GM12878 (cell line): ENCODE measurements around the gene TOR2A. TPM values are rescaled to one million over a fixed set of nuclear protein-coding genes. Genes with fewer than 3 reads are reported as not detected.

Experiments
- ATAC-seq: fragments of 200-7000 bp; cut with Tn5 transposase; 3 replicates; pipeline ENCODE4 v1.9.1; 2020; ENCODE audit warnings: mild to moderate bottlenecking, moderate library complexity
- BruUV-seq: library from RNA; stranded (reverse); fragments of 400-500 nt; replicated peaks from 2 replicates; lab custom pipeline; 2021; lab: Mats Ljungman, UMichigan
- CTCF ChIA-PET: fragments of 300-600 bp; sonication (Branson Sonifier 250); formaldehyde crosslinking; extraction: SDS; loops from one replicate; lab custom pipeline; 2021; ENCODE audit warnings: inconsistent platforms; lab: Yijun Ruan, JAX
- POLR2A ChIA-PET: fragments of 350-600 bp; formaldehyde crosslinking; extraction: SDS; loops from one replicate; lab custom pipeline; 2021; ENCODE audit warnings: inconsistent platforms; lab: Charles Lee
- RAD21 ChIA-PET: fragments of 300-600 bp; sonication (Branson Sonifier 250); formaldehyde crosslinking; loops from one replicate; lab custom pipeline; 2023; ENCODE audit warnings: antibody characterized with exemption; ENCODE audit not compliant: unreplicated experiment; lab: Charles Lee
- SMC1A ChIA-PET: fragments of 300-600 bp; sonication (Branson Sonifier 250); formaldehyde crosslinking; loops from one replicate; lab custom pipeline; 2023; ENCODE audit not compliant: unreplicated experiment, uncharacterized antibody; lab: Charles Lee
- DNase-seq: peaks from one replicate; pipeline ENCODE4 v3.0.0-alpha.2; 2011; ENCODE audit warnings: low read depth, low spot score
- FAIRE-seq: peaks from 3 replicates; lab custom pipeline; 2011; peaks lifted over from hg19 to GRCh38; lab: Jason Lieb, UNC
- H2AFZ ChIP-seq: 2 replicates; pipeline ENCODE4 v1.6.0; 2011; ENCODE audit warnings: low read depth, low read length, control low read depth; ENCODE audit not compliant: control insufficient read depth
- H3K27ac ChIP-seq: 2 replicates; pipeline ENCODE4 v1.5.1; 2011; ENCODE audit warnings: control low read depth; ENCODE audit not compliant: control insufficient read depth, insufficient read depth
- H3K27me3 ChIP-seq, 2 experiments: replicated peaks in 1 of 2; 2 replicates each; pipeline versions ENCODE4 v1.6.0 to v1.6.1; 2011; ENCODE audit warnings: low read length in 1 of 2; ENCODE audit not compliant: control insufficient read depth in 2 of 2, insufficient read depth in 2 of 2
- H3K36me3 ChIP-seq, 2 experiments: 2 replicates each; pipeline ENCODE4 v1.5.1; 2011; ENCODE audit warnings: low read length in 1 of 2; ENCODE audit not compliant: control insufficient read depth in 2 of 2, insufficient read depth in 2 of 2
- H3K4me1 ChIP-seq: 2 replicates; pipeline ENCODE4 v1.6.1; 2011; ENCODE audit warnings: mild to moderate bottlenecking, low read length, moderate library complexity, mixed read lengths; ENCODE audit not compliant: control insufficient read depth, insufficient read depth
- H3K4me2 ChIP-seq: 2 replicates; pipeline ENCODE4 v1.6.0; 2011; ENCODE audit warnings: control low read depth; ENCODE audit not compliant: control insufficient read depth, insufficient read depth
- H3K4me3 ChIP-seq: fragments of 200-600 bp; sonication (generic); 2 replicates; pipeline ENCODE4 v1.5.1; 2016
- H3K79me2 ChIP-seq: 2 replicates; pipeline ENCODE4 v1.6.0; 2011; ENCODE audit warnings: low read length; ENCODE audit not compliant: control insufficient read depth, insufficient read depth
- H3K9ac ChIP-seq: 2 replicates; pipeline ENCODE4 v1.8.0; 2011; ENCODE audit warnings: low read length, control low read depth, mixed read lengths; ENCODE audit not compliant: control insufficient read depth, insufficient read depth
- H3K9me3 ChIP-seq: replicated peaks from 3 replicates; pipeline ENCODE4 v1.5.1; 2011; ENCODE audit warnings: mild to moderate bottlenecking, low read length; ENCODE audit not compliant: control insufficient read depth, insufficient read depth
- H4K20me1 ChIP-seq: 2 replicates; pipeline ENCODE4 v1.6.0; 2011; ENCODE audit not compliant: control insufficient read depth, insufficient read depth
- NR2F1 ChIP-seq: fragments of 450-650 bp; conservative IDR thresholded peaks from 2 replicates; pipeline ENCODE4 v1.6.1; 2017; ENCODE audit warnings: mild to moderate bottlenecking
- SRF ChIP-seq, 2 experiments: IDR thresholded peaks; 2 replicates each; pipeline ENCODE4 v1.6.1; 2011; ENCODE audit warnings: low read depth in 2 of 2, low read length in 2 of 2, mild to moderate bottlenecking in 1 of 2, moderate library complexity in 1 of 2
- WGBS: methylation state at CpG from one replicate; pipeline ENCODE4 v1.1.6; 2016; ENCODE audit warnings: low lambda C conversion rate; ENCODE audit not compliant: insufficient replicate concordance, insufficient coverage; ENCODE audit errors: missing lambda C conversion rate; 5-methylcytosine and 5-hydroxymethylcytosine counted together
- in situ Hi-C: fragments of 300-500 bp; cut with MboI; formaldehyde crosslinking; loops from 9 replicates; pipeline ENCODE4 v1.14.3; 2018; ENCODE audit warnings: mixed read lengths
- intact Hi-C: fragments of 100-400 bp; cut with micrococcal nuclease; formaldehyde crosslinking; loops from one replicate; pipeline ENCODE4 v1.14.2; 2022; ENCODE audit not compliant: unreplicated experiment
- polyA plus RNA-seq, 11 experiments: library from polyadenylated mRNA; depleted of rRNA in 4 of 11; unstranded in 6 of 11; stranded (reverse) in 5 of 11; fragments of >200 nt; fragmentation: Nextera tagmentation in 4 of 11; fragmentation: Illumina TruSeq in 1 of 11; extraction: Ambion mirVana in 4 of 11; extraction: Trizol in 1 of 11; gene quantifications; 1 replicate in 1 of 11; 2 replicates in 10 of 11; pipeline versions ENCODE4 v1.2.1 to v1.2.3, GENCODE V29; 2011 to 2016; ENCODE audit warnings: inconsistent platforms in 2 of 11, missing spikeins in 2 of 11, low read depth in 1 of 11
- total RNA-seq, 4 experiments: library from RNA; depleted of rRNA in 3 of 4; stranded (reverse); fragments of >200 nt in 3 of 4; fragmentation: Illumina TruSeq in 1 of 4; extraction: Trizol in 1 of 4; gene quantifications; 2 replicates each; pipeline versions ENCODE4 v1.2.1 to v1.2.3, GENCODE V29; 2013 to 2021
- TF ChIP-seq, protein P1 (sequence below): fragments of 450-650 bp; IDR thresholded peaks from 2 replicates; pipeline ENCODE4 v1.6.1; 2017; ENCODE audit warnings: antibody characterized with exemption, mild to moderate bottlenecking, moderate library complexity

The TOR2A gene
- total and polyA plus RNA-seq, 10 of the 15 experiments (the other 5 are each of a cell fraction or from before 2014, with no cell fraction given): 0.52 to 23.7 (median 8.5) TPM

GRCh38 chr9:127761491-127761956, 26.4 kb upstream of the TOR2A start:
- ChIA-PET CTCF (interaction anchor here (1.2 to 1.3 kb wide), 2 partner anchors 10 to 108 kb away, joined by 4 read pairs; no protein-coding TSS in a partner anchor), POLR2A (interaction anchor here (1.5 kb wide), 1 partner anchor 9 kb away, joined by 3 read pairs; no protein-coding TSS in a partner anchor), SMC1A (interaction anchor here (0.9 to 1.6 kb wide), 2 partner anchors 36 to 108 kb away, joined by 3 to 4 read pairs; no protein-coding TSS in a partner anchor), RAD21 (no interaction called here)
- WGBS: 78% methylated on average over 5 of the region's 5 CpGs
- H2AFZ ChIP-seq: no peak overlapping the region
- DNase-seq (no peak), ATAC-seq (no peak), FAIRE-seq (no peak)
- H3K79me2 ChIP-seq: no peaks in the 10 kb centered on the region; the same call in 1 of the 2 replicates
- H3K36me3 ChIP-seq: peaks cover 1 to 12% of the 10 kb centered on the region in 2 experiments
- BruUV-seq: no TSS peak
- in situ Hi-C loops: no loop called here
- intact Hi-C loops: no loop called here
- no peak overlapping the region for H3K4me2 ChIP-seq
- TF ChIP-seq NR2F1: no peak
- no peak for TF ChIP-seq SRF (IDR thresholded peaks at IDR 0.05; ENCODE audit: low read depth in 2 of 2, low read length in 2 of 2)
- TF ChIP-seq, protein P1, sequence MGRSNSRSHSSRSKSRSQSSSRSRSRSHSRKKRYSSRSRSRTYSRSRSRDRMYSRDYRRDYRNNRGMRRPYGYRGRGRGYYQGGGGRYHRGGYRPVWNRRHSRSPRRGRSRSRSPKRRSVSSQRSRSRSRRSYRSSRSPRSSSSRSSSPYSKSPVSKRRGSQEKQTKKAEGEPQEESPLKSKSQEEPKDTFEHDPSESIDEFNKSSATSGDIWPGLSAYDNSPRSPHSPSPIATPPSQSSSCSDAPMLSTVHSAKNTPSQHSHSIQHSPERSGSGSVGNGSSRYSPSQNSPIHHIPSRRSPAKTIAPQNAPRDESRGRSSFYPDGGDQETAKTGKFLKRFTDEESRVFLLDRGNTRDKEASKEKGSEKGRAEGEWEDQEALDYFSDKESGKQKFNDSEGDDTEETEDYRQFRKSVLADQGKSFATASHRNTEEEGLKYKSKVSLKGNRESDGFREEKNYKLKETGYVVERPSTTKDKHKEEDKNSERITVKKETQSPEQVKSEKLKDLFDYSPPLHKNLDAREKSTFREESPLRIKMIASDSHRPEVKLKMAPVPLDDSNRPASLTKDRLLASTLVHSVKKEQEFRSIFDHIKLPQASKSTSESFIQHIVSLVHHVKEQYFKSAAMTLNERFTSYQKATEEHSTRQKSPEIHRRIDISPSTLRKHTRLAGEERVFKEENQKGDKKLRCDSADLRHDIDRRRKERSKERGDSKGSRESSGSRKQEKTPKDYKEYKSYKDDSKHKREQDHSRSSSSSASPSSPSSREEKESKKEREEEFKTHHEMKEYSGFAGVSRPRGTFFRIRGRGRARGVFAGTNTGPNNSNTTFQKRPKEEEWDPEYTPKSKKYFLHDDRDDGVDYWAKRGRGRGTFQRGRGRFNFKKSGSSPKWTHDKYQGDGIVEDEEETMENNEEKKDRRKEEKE: no peak
- no peaks in the 10 kb centered on the region for H3K4me1 ChIP-seq
- H3K27me3 ChIP-seq: no peaks in the 10 kb centered on the region
- H3K27ac ChIP-seq: no peak overlapping the region
- H3K9me3 ChIP-seq: no peaks in the 10 kb centered on the region
- H4K20me1 ChIP-seq: 0 out of 2 replicates have a peak, but pooled peaks cover 2% of the 10 kb centered on the region
- no peak overlapping the region for H3K9ac ChIP-seq
- H3K4me3 ChIP-seq: no peak overlapping the region
